Duodenal mucosa (tissue), 2 donors: ENCODE measurements around the gene CEACAM1.
"Not testable (repeated sequence)": the region's sequence is repeated elsewhere in the genome, so short reads cannot be mapped to it uniquely, and the experiment has no call there.

Experiments
- H3K27ac ChIP-seq: one replicate; pipeline ENCODE4 v1.7.0; 2013; ENCODE audit warnings: low read depth, low read length
- H3K27me3 ChIP-seq, 2 donors: one replicate each; pipeline ENCODE4 v1.7.0; 2013; ENCODE audit warnings: low read length in 2 of 2, control low read depth in 1 of 2; ENCODE audit not compliant: insufficient read depth in 2 of 2, control insufficient read depth in 1 of 2
- H3K36me3 ChIP-seq, 2 donors: one replicate each; pipeline ENCODE4 v1.7.0; 2013; ENCODE audit warnings: low read length in 2 of 2, control low read depth in 1 of 2; ENCODE audit not compliant: insufficient read depth in 2 of 2, control insufficient read depth in 1 of 2
- H3K4me1 ChIP-seq, 2 donors: one replicate each; pipeline ENCODE4 v1.7.0; 2013; ENCODE audit warnings: low read length in 2 of 2, control low read depth in 1 of 2; ENCODE audit not compliant: insufficient read depth in 2 of 2, control insufficient read depth in 1 of 2
- H3K4me3 ChIP-seq, 2 donors: one replicate each; pipeline ENCODE4 v1.7.0; 2013; ENCODE audit warnings: low read length in 2 of 2, low read depth in 1 of 2
- H3K9ac ChIP-seq, 2 donors: one replicate each; pipeline ENCODE4 v1.7.0; 2013; ENCODE audit warnings: low read length in 2 of 2, low read depth in 1 of 2
- H3K9me3 ChIP-seq, 2 donors: one replicate each; pipeline ENCODE4 v1.7.0; 2013; ENCODE audit warnings: low read length in 2 of 2, control low read depth in 1 of 2; ENCODE audit not compliant: control insufficient read depth in 1 of 2

Gene CEACAM1

GRCh38 chr19:42468273-42468796 lies 59.9 kb downstream of the CEACAM1 start:
- Histone ChIP-seq H3K36me3 (no peaks in the 10 kb centered on the region), H3K9me3 (no peaks in the 10 kb centered on the region), H3K9ac (no peak overlapping the region), H3K27me3 (no peaks in the 10 kb centered on the region), H3K4me3 (no peak overlapping the region), H3K4me1 (peaks cover 9 to 14% of the 10 kb centered on the region in 2 donors), H3K27ac (no peak overlapping the region)

GRCh38 chr19:42467183-42467760 lies 61.0 kb downstream of the CEACAM1 start:
- H3K9me3 ChIP-seq = no peaks in the 10 kb centered on the region
- no peaks in the 10 kb centered on the region for H3K27me3 ChIP-seq
- H3K4me1 ChIP-seq = peaks cover 9 to 18% of the 10 kb centered on the region in 2 donors
- no peak overlapping the region for H3K27ac ChIP-seq
- H3K4me3 ChIP-seq = no peak overlapping the region
- H3K9ac ChIP-seq = no peak overlapping the region
- no peaks in the 10 kb centered on the region for H3K36me3 ChIP-seq

- peaks cover 9 to 25% of the 10 kb centered on the region in 2 donors for H3K4me1 ChIP-seq
- H3K27ac ChIP-seq = no peak overlapping the region
- no peak overlapping the region for H3K4me3 ChIP-seq
- H3K9me3 ChIP-seq = no peaks in the 10 kb centered on the region
- no peaks in the 10 kb centered on the region for H3K36me3 ChIP-seq
- no peaks in the 10 kb centered on the region for H3K27me3 ChIP-seq
- no peak overlapping the region for H3K9ac ChIP-seq
These were observed 61.6 kb downstream of the CEACAM1 start for GRCh38 chr19:42466521-42467182.

GRCh38 chr19:42465827-42466280 lies 62.4 kb downstream of the CEACAM1 start:
- Histone ChIP-seq H3K9me3 (no peaks in the 10 kb centered on the region), H3K4me3 (no peak overlapping the region), H3K4me1 (peaks cover 9 to 25% of the 10 kb centered on the region in 2 donors), H3K27me3 (no peaks in the 10 kb centered on the region), H3K36me3 (no peaks in the 10 kb centered on the region), H3K9ac (no peak overlapping the region), H3K27ac (no peak overlapping the region)

- Histone ChIP-seq H3K9ac (no peak overlapping the region), H3K27me3 (no peaks in the 10 kb centered on the region), H3K4me1 (peaks cover 6 to 16% of the 10 kb centered on the region in 2 donors), H3K9me3 (no peaks in the 10 kb centered on the region), H3K27ac (no peak overlapping the region), H3K4me3 (no peak overlapping the region), H3K36me3 (no peaks in the 10 kb centered on the region)
These were observed 66.5 kb downstream of the CEACAM1 start for GRCh38 chr19:42461700-42462324.

GRCh38 chr19:42461231-42461630 lies 67.0 kb downstream of the CEACAM1 start:
- not testable (repeated sequence) for H3K36me3 ChIP-seq, H3K4me3 ChIP-seq, H3K9ac ChIP-seq, H3K27me3 ChIP-seq, H3K9me3 ChIP-seq, H3K27ac ChIP-seq
- H3K4me1 ChIP-seq = peaks cover 2 to 15% of the 10 kb centered on the region in 2 donors

GRCh38 chr19:42459926-42460325 lies 68.4 kb downstream of the CEACAM1 start:
- Histone ChIP-seq H3K9ac (no peak overlapping the region), H3K27ac (no peak overlapping the region), H3K4me3 (no peak overlapping the region)

More at GRCh38 chr19:42459926-42460325, 68.4 kb downstream of the CEACAM1 start:
- Histone ChIP-seq H3K36me3 (no peaks in the 10 kb centered on the region), H3K27me3 (no peaks in the 10 kb centered on the region), H3K4me1 (peaks cover 10 to 23% of the 10 kb centered on the region in 2 donors), H3K9me3 (no peaks in the 10 kb centered on the region)
